ENCODE results near the gene TTC9.

GRCh38 chr14:70666361-70666686, 24.6 kb downstream of the TTC9 start:
- TF ChIP-seq CTCF (IDR thresholded peaks at IDR 0.05; ENCODE audit: insufficient read depth, low read length, poor library complexity, severe bottlenecking) (no peak), EZH2phosphoT487 (conservative IDR thresholded peaks at IDR 0.05; ENCODE audit: low read length) (no peak)
